Heart left ventricle (tissue), 13 donors: ENCODE results near the gene DVL1.

Source experiments
- CTCF ChIP-seq, 12 donors: fragments of 200-600 bp; sonication (generic) in 4 of 12; IDR thresholded peaks; one replicate each; pipeline versions ENCODE4 v1.5.0 to v1.8.0; 2018 to 2022; ENCODE audit warnings: antibody characterized with exemption in 12 of 12, mild to moderate bottlenecking in 5 of 12
- POLR2A ChIP-seq, 2 donors: fragments of 450-650 bp; IDR thresholded peaks; one replicate each; pipeline ENCODE4 v1.6.1; 2017; ENCODE audit warnings: antibody characterized with exemption in 2 of 2, mild to moderate bottlenecking in 2 of 2, moderate library complexity in 2 of 2
- donor health status: ischemic (EF 13 %, LVEDD 7.1; RV severe dilation, severe dysfunction).
- donor health status: DM: no; HTN: yes; CAD: no.
- donor health status: DM: no; HTN: no; CAD: no.
- donor health status: ischemic (EF 25% LVEDD 6.9; RV normal size, moderate dysfunction).
- donor health status: ischemic (EF 25% LVEDD 5.7; RV mildly dilated, moderate dysfunction).
- donor health status: ischemic (EF 35%, LVEDD 5.7; RV mildly dilated, moderate dysfunction).
- donor health status: nonischemic (EF 11% LVEDD 7.7; RV severe dilation, severe dysfunction).
- donor health status: DM: yes; HTN: yes; CAD: no.
- donor health status: PGD.
- donor health status: ischemic (EF 29% LVEDD 5.4; RV normal size, mild dysfunction).
- donor health status: nonischemic (EF 23%, LVEDD 6.1; RV moderate dilation, normal function).

DNA sequence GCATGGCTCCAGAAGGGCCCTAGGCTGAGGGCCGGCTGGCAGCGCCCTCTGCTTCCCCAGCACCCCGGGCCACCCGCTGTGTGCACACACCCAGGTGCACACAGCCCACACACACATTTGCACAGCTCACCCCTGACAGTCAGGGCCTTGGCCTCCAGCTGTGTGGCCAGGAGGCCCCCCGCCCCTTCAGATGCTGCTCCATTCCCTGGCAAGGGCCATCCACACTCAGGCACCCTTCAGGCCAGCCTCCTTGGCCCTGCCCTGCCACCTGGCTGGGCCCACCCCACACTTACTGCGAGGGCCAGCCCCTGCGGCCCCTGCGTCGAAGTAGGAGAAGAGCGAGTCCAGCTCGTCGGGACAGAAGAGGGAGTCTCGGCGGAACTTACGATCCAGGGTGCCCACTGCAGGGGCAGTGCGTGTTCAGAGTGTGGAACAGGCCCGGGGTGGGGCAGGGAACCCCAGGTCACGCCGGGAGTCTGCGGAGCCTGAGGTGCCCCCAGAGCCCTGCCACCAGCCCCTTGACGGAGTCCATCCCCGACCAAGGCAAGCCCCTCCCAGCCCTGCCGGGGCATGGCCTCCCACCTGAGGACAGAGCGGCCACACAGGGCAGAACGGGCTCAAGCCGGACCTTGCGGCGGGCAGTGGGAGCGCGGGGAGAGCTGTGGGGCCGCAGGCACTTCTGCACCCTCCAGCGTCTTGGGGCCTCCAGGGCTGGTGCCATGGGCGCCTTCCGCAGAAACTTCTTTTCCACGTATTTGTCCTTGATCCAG, 53.9 kb downstream of the DVL1 start:
- TF ChIP-seq CTCF (IDR thresholded peaks at IDR 0.05) = no peak
- TF ChIP-seq POLR2A (IDR thresholded peaks at IDR 0.05) = no peak
